Neural progenitor cell (in vitro differentiated cells): ENCODE data around the gene ISCA2.

Experiments
- CTCF ChIP-seq: fragments of 200-600 bp; sonication (generic); IDR thresholded peaks from 2 replicates; pipeline ENCODE4 v1.5.1; 2017; ENCODE audit warnings: antibody characterized with exemption, mild to moderate bottlenecking
- EZH2 ChIP-seq: fragments of 200-600 bp; sonication (generic); IDR thresholded peaks from 2 replicates; pipeline ENCODE4 v1.6.1; 2017; ENCODE audit warnings: antibody characterized with exemption, mild to moderate bottlenecking, moderate library complexity
- EZH2phosphoT487 ChIP-seq: fragments of 200-600 bp; sonication (generic); IDR thresholded peaks from 2 replicates; pipeline ENCODE4 v1.6.1; 2017; ENCODE audit warnings: antibody characterized with exemption

GRCh38 chr14:74524812-74525135, 31.2 kb downstream of the ISCA2 start:
- TF ChIP-seq CTCF (no peak), EZH2phosphoT487 (no peak), EZH2 (no peak)
